ENCODE measurements around the gene KIRREL1. TPM values are rescaled to one million over a fixed set of nuclear protein-coding genes. Genes with fewer than 3 reads are reported as not detected.

KIRREL1 gene
- total and polyA plus RNA-seq, 7 donors: 0.92 to 57.0 (median 29.0) TPM

- no peaks in the 10 kb centered on the region for H3K36me3 ChIP-seq
- peaks cover 0 to 24% (median 12%) of the 10 kb centered on the region in 3 donors for H3K27me3 ChIP-seq
- H3K9me3 ChIP-seq: no peaks in the 10 kb centered on the region
- DNase-seq: peak; percentile 11
- TF ChIP-seq POLR2A (IDR thresholded peaks at IDR 0.05): no peak
- no peak for TF ChIP-seq POLR2AphosphoS5 (IDR thresholded peaks at IDR 0.05)
- TF ChIP-seq CTCF (IDR thresholded peaks at IDR 0.05): no peak
- no peak for TF ChIP-seq EP300 (IDR thresholded peaks at IDR 0.05)
- H3K4me1 ChIP-seq: no peaks in the 10 kb centered on the region
- intact Hi-C loops (cut with DNase I): no loop called here
- no peak overlapping the region for H3K27ac ChIP-seq
- 79 to 85% methylated on average over 6 of the region's 6 CpGs for WGBS, 2 donors
- no peak overlapping the region for H3K4me3 ChIP-seq
These were observed 109.6 kb downstream of the KIRREL1 start for GRCh38 chr1:158102881-158103674.

- no peak overlapping the region for H3K4me3 ChIP-seq
- 72 to 73% methylated on average over 5 of the region's 5 CpGs for WGBS, 2 donors
- peaks cover 0 to 31% (median 12%) of the 10 kb centered on the region in 3 donors for H3K27me3 ChIP-seq
- H3K9me3 ChIP-seq: no peaks in the 10 kb centered on the region
- H3K27ac ChIP-seq: no peak overlapping the region
- DNase-seq: no peak
- TF ChIP-seq POLR2AphosphoS5 (IDR thresholded peaks at IDR 0.05): no peak
- TF ChIP-seq CTCF (IDR thresholded peaks at IDR 0.05): no peak
- TF ChIP-seq POLR2A (IDR thresholded peaks at IDR 0.05): no peak
- TF ChIP-seq EP300 (IDR thresholded peaks at IDR 0.05): no peak
- H3K4me1 ChIP-seq: no peaks in the 10 kb centered on the region
- intact Hi-C loops (cut with DNase I): no loop called here
- H3K36me3 ChIP-seq: no peaks in the 10 kb centered on the region
These were observed 110.5 kb downstream of the KIRREL1 start for GRCh38 chr1:158103861-158104522.

- no peaks in the 10 kb centered on the region for H3K4me1 ChIP-seq
- H3K9me3 ChIP-seq: no peaks in the 10 kb centered on the region
- TF ChIP-seq POLR2AphosphoS5 (IDR thresholded peaks at IDR 0.05) (no peak), POLR2A (IDR thresholded peaks at IDR 0.05) (no peak), CTCF (IDR thresholded peaks at IDR 0.05) (no peak), EP300 (IDR thresholded peaks at IDR 0.05) (no peak)
- DNase-seq: no peak
- peaks cover 0 to 31% (median 12%) of the 10 kb centered on the region in 3 donors for H3K27me3 ChIP-seq
- no peak overlapping the region for H3K4me3 ChIP-seq
- WGBS, 2 donors: 19 to 51% methylated on average over 2 of the region's 2 CpGs
- intact Hi-C loops (cut with DNase I): no loop called here
- no peaks in the 10 kb centered on the region for H3K36me3 ChIP-seq
- H3K27ac ChIP-seq: no peak overlapping the region
These were observed 111.4 kb downstream of the KIRREL1 start for GRCh38 chr1:158104891-158105290.

DNA sequence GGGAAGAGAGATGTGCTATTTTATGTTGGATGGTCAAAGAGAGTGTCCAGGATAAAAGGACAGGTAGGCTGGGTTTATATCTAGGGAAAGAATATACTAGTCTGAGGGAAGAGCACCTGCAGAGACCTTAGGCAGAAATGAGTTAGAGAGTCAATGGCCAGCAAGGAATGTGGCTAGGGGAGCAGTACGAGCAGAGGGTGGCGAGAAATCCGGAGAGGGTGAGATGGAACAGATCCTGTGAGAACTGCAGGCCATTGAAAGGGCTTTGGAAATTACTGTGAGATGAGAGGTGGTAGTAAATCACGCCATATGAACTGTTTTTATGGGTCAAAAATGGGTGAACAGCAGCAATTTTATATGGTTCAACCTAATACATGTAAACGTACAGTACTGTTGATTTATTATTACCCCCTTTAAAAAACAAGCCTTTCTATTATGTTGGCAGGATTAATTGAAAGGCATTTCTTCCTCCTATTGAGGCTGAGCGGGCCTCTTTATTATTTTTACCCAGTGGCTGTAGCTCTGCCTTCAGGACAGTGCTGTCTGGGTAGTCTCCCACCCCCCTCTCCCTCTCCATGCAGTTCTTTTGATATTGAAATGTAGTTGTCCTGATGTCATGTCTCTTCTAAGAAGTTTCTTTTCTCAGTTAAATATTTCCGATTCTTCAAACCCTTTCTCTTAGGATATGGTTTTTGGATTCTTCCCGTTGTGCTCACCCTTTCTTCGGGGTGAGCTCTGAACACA lies 112.1 kb downstream of the KIRREL1 start:
- Histone ChIP-seq H3K27ac (no peak overlapping the region), H3K4me3 (no peak overlapping the region), H3K36me3 (no peaks in the 10 kb centered on the region), H3K27me3 (peaks cover 0 to 31% (median 12%) of the 10 kb centered on the region in 3 donors), H3K4me1 (no peaks in the 10 kb centered on the region), H3K9me3 (no peaks in the 10 kb centered on the region)
- DNase-seq: peak; percentile 21
- intact Hi-C loops (cut with DNase I): no loop called here
- 76 to 83% methylated on average over 9 of the region's 9 CpGs for WGBS, 2 donors
- TF ChIP-seq EP300 (IDR thresholded peaks at IDR 0.05) (no peak), POLR2AphosphoS5 (IDR thresholded peaks at IDR 0.05) (no peak), POLR2A (IDR thresholded peaks at IDR 0.05) (no peak), CTCF (IDR thresholded peaks at IDR 0.05) (no peak)
